ENCODE data around the gene ZNF138. TPM values are rescaled to one million over a fixed set of nuclear protein-coding genes. Genes with fewer than 3 reads are reported as not detected.

ZNF138 gene
- total RNA-seq, 1 experiment from 2014 or later, result 9.2 TPM

GRCh38 chr7:64870656-64871055 lies 76.4 kb downstream of the ZNF138 start:
- Histone ChIP-seq H3K36me3 (ENCODE audit: insufficient read depth, low read length, poor library complexity, severe bottlenecking) (no peaks in the 10 kb centered on the region), H3K4me3 (ENCODE audit: low read depth, low read length, poor library complexity, severe bottlenecking) (no peak overlapping the region), H3K27me3 (replicated peaks; ENCODE audit: insufficient read depth, low read depth, low read length, poor library complexity) (no peaks in the 10 kb centered on the region), H3K4me1 (ENCODE audit: insufficient read depth, low read length, poor library complexity, severe bottlenecking) (no peaks in the 10 kb centered on the region), H3K9me3 (ENCODE audit: low read depth, low read length, poor library complexity, severe bottlenecking) (no peaks in the 10 kb centered on the region), H3K27ac (ENCODE audit: low read depth, low read length, poor library complexity, severe bottlenecking) (no peak overlapping the region)
- no peak for TF ChIP-seq EZH2 (IDR thresholded peaks at IDR 0.05; ENCODE audit: borderline replicate concordance, low read depth, low read length, poor library complexity, severe bottlenecking)
- no peak for TF ChIP-seq CTCF (conservative IDR thresholded peaks at IDR 0.05; ENCODE audit: low read depth, low read length)
- POLR2A ChIA-PET (ENCODE audit: low non-redundant PET), result no interaction called here
- no peak for DNase-seq (ENCODE audit: low spot score)
- CTCF ChIA-PET, result no interaction called here
- no TSS peak for BruUV-seq (replicated peaks)
- intact Hi-C loops (cut with micrococcal nuclease; ENCODE audit: unreplicated experiment), result no loop called here

- no peak for TF ChIP-seq EZH2 (IDR thresholded peaks at IDR 0.05; ENCODE audit: borderline replicate concordance, low read depth, low read length, poor library complexity, severe bottlenecking)
- TF ChIP-seq CTCF (conservative IDR thresholded peaks at IDR 0.05; ENCODE audit: low read depth, low read length), result no peak
- no peaks in the 10 kb centered on the region for H3K27me3 ChIP-seq (replicated peaks; ENCODE audit: insufficient read depth, low read depth, low read length, poor library complexity)
- BruUV-seq (replicated peaks), result no TSS peak
- no peaks in the 10 kb centered on the region for H3K4me1 ChIP-seq (ENCODE audit: insufficient read depth, low read length, poor library complexity, severe bottlenecking)
- CTCF ChIA-PET, result no interaction called here
- no peak overlapping the region for H3K4me3 ChIP-seq (ENCODE audit: low read depth, low read length, poor library complexity, severe bottlenecking)
- H3K9me3 ChIP-seq (ENCODE audit: low read depth, low read length, poor library complexity, severe bottlenecking), result no peaks in the 10 kb centered on the region
- POLR2A ChIA-PET (ENCODE audit: low non-redundant PET), result no interaction called here
- H3K36me3 ChIP-seq (ENCODE audit: insufficient read depth, low read length, poor library complexity, severe bottlenecking), result no peaks in the 10 kb centered on the region
- intact Hi-C loops (cut with micrococcal nuclease; ENCODE audit: unreplicated experiment), result no loop called here
- no peak for DNase-seq (ENCODE audit: low spot score)
- no peak overlapping the region for H3K27ac ChIP-seq (ENCODE audit: low read depth, low read length, poor library complexity, severe bottlenecking)
Measured at GRCh38 chr7:64871761-64872160, 77.5 kb downstream of the ZNF138 start.

- POLR2A ChIA-PET (ENCODE audit: low non-redundant PET), result no interaction called here
Measured at GRCh38 chr7:64872351-64873154, 78.3 kb downstream of the ZNF138 start.

More at GRCh38 chr7:64872351-64873154, 78.3 kb downstream of the ZNF138 start:
- H3K27me3 ChIP-seq (replicated peaks; ENCODE audit: insufficient read depth, low read depth, low read length, poor library complexity), result no peaks in the 10 kb centered on the region
- no peak overlapping the region for H3K27ac ChIP-seq (ENCODE audit: low read depth, low read length, poor library complexity, severe bottlenecking)
- no peak overlapping the region for H3K4me3 ChIP-seq (ENCODE audit: low read depth, low read length, poor library complexity, severe bottlenecking)
- no peak for DNase-seq (ENCODE audit: low spot score)
- intact Hi-C loops (cut with micrococcal nuclease; ENCODE audit: unreplicated experiment), result no loop called here
- H3K4me1 ChIP-seq (ENCODE audit: insufficient read depth, low read length, poor library complexity, severe bottlenecking), result no peaks in the 10 kb centered on the region
- TF ChIP-seq CTCF (conservative IDR thresholded peaks at IDR 0.05; ENCODE audit: low read depth, low read length) (no peak), EZH2 (IDR thresholded peaks at IDR 0.05; ENCODE audit: borderline replicate concordance, low read depth, low read length, poor library complexity, severe bottlenecking) (no peak)
- CTCF ChIA-PET, result no interaction called here
- no TSS peak for BruUV-seq (replicated peaks)
- H3K9me3 ChIP-seq (ENCODE audit: low read depth, low read length, poor library complexity, severe bottlenecking), result no peaks in the 10 kb centered on the region
- H3K36me3 ChIP-seq (ENCODE audit: insufficient read depth, low read length, poor library complexity, severe bottlenecking), result no peaks in the 10 kb centered on the region
